ENCODE data around the gene LYPD4. TPM values are rescaled to one million over a fixed set of nuclear protein-coding genes. Genes with fewer than 3 reads are reported as not detected.

The LYPD4 gene
- total and polyA plus RNA-seq, 2 donors (not counting 1 experiment from before 2014, with no cell fraction given): not detected

GRCh38 chr19:41870401-41870873 lies 26.0 kb upstream of the LYPD4 start:
- Histone ChIP-seq H3K9ac (ENCODE audit: low read length) (no peak overlapping the region), H3K4me3 (ENCODE audit: control extremely low read depth in 1 of 5, extremely low read depth in 1 of 5, insufficient read depth in 1 of 5, low read depth in 2 of 5, low read length in 4 of 5) (no peak overlapping the region), H3K27me3 (replicated peaks in 1 of 4; ENCODE audit: control extremely low read depth in 1 of 4, control insufficient read depth in 3 of 4, insufficient read depth in 4 of 4, low read length in 3 of 4) (no peaks in the 10 kb centered on the region), H3K9me3 (ENCODE audit: control extremely low read depth in 1 of 3, control insufficient read depth in 2 of 3, insufficient read depth in 1 of 3, low read length in 2 of 3) (no peaks in the 10 kb centered on the region), H3K79me2 (ENCODE audit: control insufficient read depth, insufficient read depth, low read length) (peaks cover 54% of the 10 kb centered on the region), H2AFZ (ENCODE audit: insufficient read depth, low read depth, low read length, poor library complexity, severe bottlenecking) (no peak overlapping the region), H3K27ac (ENCODE audit: low read length in 2 of 2) (peak overlapping the region; percentile 79 to 96), H3K36me3 (replicated peaks in 1 of 2; ENCODE audit: control extremely low read depth in 1 of 2, control insufficient read depth in 1 of 2, extremely low read depth in 1 of 2, insufficient read depth in 2 of 2, low read length in 1 of 2) (peaks cover 0 to 52% of the 10 kb centered on the region in 2 experiments), H3K4me2 (replicated peaks; ENCODE audit: low read depth, low read length, poor library complexity, severe bottlenecking) (peak overlapping the region; percentile 38), H4K20me1 (ENCODE audit: control insufficient read depth, insufficient read depth, low read length, poor library complexity, severe bottlenecking) (peaks cover 49% of the 10 kb centered on the region), H3K4me1 (ENCODE audit: control insufficient read depth in 2 of 2, insufficient read depth in 2 of 2, low read length in 2 of 2) (peaks cover 55 to 90% of the 10 kb centered on the region in 2 donors)
- 80% methylated on average over 1 of the region's 3 CpGs for WGBS (ENCODE audit: insufficient coverage)
- Mint-ChIP-seq H3K4me3 (peak overlapping the region; percentile 44), H3K27me3 (no peaks in the 10 kb centered on the region), H3K9me3 (ENCODE audit: insufficient read depth) (no peaks in the 10 kb centered on the region), H3K27ac (peak overlapping the region; percentile 87), H3K4me1 (peaks cover 63% of the 10 kb centered on the region)
- intact Hi-C loops (cut with micrococcal nuclease): loop anchor here (10.0 kb wide), 1 partner anchor 606 kb away; the partner anchor contains the start of gene HNRNPUL1
- DNase-seq: no peak
- POLR2A ChIA-PET: interaction anchor here (0.6 to 6.2 kb wide), 4 partner anchors 10 to 75 kb away, joined by 3 to 85 read pairs (median 9); partner anchors contain the start of genes ARHGEF1 and RPS19
- CTCF ChIA-PET: interaction anchor here (0.6 to 17.0 kb wide), 8 partner anchors 10 to 295 kb away, joined by 3 to 331 read pairs (median 18); partner anchors contain the start of gene RPS19
- ATAC-seq (ENCODE audit: low read depth): no peak
- no peak for TF ChIP-seq EZH2 (IDR thresholded peaks at IDR 0.05; ENCODE audit: borderline replicate concordance, insufficient read depth, low read depth, low read length, poor library complexity, severe bottlenecking)
- TF ChIP-seq CTCF (IDR thresholded peaks at IDR 0.05): no peak

GRCh38 chr19:41869374-41869955 lies 25.0 kb upstream of the LYPD4 start:
- Histone ChIP-seq H3K9ac (ENCODE audit: low read length) (no peak overlapping the region), H4K20me1 (ENCODE audit: control insufficient read depth, insufficient read depth, low read length, poor library complexity, severe bottlenecking) (peaks cover 59% of the 10 kb centered on the region), H3K36me3 (replicated peaks in 1 of 2; ENCODE audit: control extremely low read depth in 1 of 2, control insufficient read depth in 1 of 2, extremely low read depth in 1 of 2, insufficient read depth in 2 of 2, low read length in 1 of 2) (peaks cover 0 to 62% of the 10 kb centered on the region in 2 experiments), H3K27ac (ENCODE audit: low read length in 2 of 2) (peak overlapping the region; percentile 22 to 96), H3K4me1 (ENCODE audit: control insufficient read depth in 2 of 2, insufficient read depth in 2 of 2, low read length in 2 of 2) (peaks cover 54 to 88% of the 10 kb centered on the region in 2 donors), H3K79me2 (ENCODE audit: control insufficient read depth, insufficient read depth, low read length) (peaks cover 58% of the 10 kb centered on the region), H3K27me3 (replicated peaks in 1 of 4; ENCODE audit: control extremely low read depth in 1 of 4, control insufficient read depth in 3 of 4, insufficient read depth in 4 of 4, low read length in 3 of 4) (no peaks in the 10 kb centered on the region), H3K9me3 (ENCODE audit: control extremely low read depth in 1 of 3, control insufficient read depth in 2 of 3, insufficient read depth in 1 of 3, low read length in 2 of 3) (no peaks in the 10 kb centered on the region), H3K4me2 (replicated peaks; ENCODE audit: low read depth, low read length, poor library complexity, severe bottlenecking) (no peak overlapping the region), H2AFZ (ENCODE audit: insufficient read depth, low read depth, low read length, poor library complexity, severe bottlenecking) (no peak overlapping the region), H3K4me3 (ENCODE audit: control extremely low read depth in 1 of 5, extremely low read depth in 1 of 5, insufficient read depth in 1 of 5, low read depth in 2 of 5, low read length in 4 of 5) (no peak overlapping the region)
- TF ChIP-seq EZH2 (IDR thresholded peaks at IDR 0.05; ENCODE audit: borderline replicate concordance, insufficient read depth, low read depth, low read length, poor library complexity, severe bottlenecking) (no peak), CTCF (IDR thresholded peaks at IDR 0.05) (no peak)
- WGBS (ENCODE audit: insufficient coverage): 70% methylated on average over 11 of the region's 13 CpGs
- peaks cover 68% of the 10 kb centered on the region for H3K4me1 Mint-ChIP-seq
- DNase-seq: no peak
- no peak overlapping the region for H3K4me3 Mint-ChIP-seq
- ATAC-seq (ENCODE audit: low read depth): no peak
- ChIA-PET CTCF (interaction anchor here (0.8 to 17.0 kb wide), 5 partner anchors 10 to 87 kb away, joined by 3 to 331 read pairs (median 5); no protein-coding TSS in a partner anchor), POLR2A (interaction anchor here (0.6 to 6.2 kb wide), 4 partner anchors 10 to 68 kb away, joined by 3 to 85 read pairs (median 6); partner anchors contain the start of genes ARHGEF1 and RPS19)
- intact Hi-C loops (cut with micrococcal nuclease): no loop called here
- H3K9me3 Mint-ChIP-seq (ENCODE audit: insufficient read depth): no peaks in the 10 kb centered on the region
- H3K27me3 Mint-ChIP-seq: no peaks in the 10 kb centered on the region
- H3K27ac Mint-ChIP-seq: peak overlapping the region; percentile 87
